ENCODE results near the gene PKDREJ.

Gene PKDREJ

DNA sequence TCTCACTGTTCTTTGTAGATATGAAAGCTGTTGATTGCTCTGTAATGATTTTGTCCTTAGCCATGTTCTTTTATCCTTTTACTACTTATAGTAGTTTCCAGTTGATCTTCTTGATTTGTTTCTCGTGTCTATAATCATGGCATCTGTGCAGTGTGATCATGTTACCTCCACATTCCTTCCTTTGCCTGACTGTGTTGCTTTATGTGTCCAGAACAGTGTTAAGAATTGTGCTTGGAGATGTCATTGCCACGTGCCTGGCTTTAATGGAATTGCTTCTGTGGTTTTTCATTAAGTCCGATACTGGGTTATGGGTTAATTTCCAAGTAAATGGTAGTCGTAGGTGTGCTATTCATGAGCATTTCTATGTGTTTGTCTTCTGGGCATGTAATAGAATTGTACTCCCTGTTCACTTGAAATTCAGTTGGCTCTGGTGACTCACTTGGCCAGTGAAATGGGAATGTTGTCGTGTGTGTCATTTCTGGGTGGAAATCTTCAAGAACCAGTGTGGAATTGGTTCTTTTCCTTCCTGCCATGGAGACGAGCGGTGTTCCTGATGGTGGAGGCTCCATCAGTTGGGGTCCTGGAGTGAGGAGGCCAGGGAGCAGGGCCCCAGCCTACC, 40.3 kb upstream of the PKDREJ start:
- TF ChIP-seq TAF1 (IDR thresholded peaks at IDR 0.05; ENCODE audit: borderline replicate concordance, insufficient read depth, low read length) (no peak), REST (IDR thresholded peaks at IDR 0.05; ENCODE audit: insufficient read depth in 1 of 2, low read depth in 2 of 2, low read length in 2 of 2) (no peak), POLR2AphosphoS5 (IDR thresholded peaks at IDR 0.05; ENCODE audit: low read depth, low read length) (no peak), SIN3A (IDR thresholded peaks at IDR 0.05; ENCODE audit: borderline replicate concordance, insufficient read depth, low read length) (no peak)

GRCh38 chr22:46300491-46300890, 37.3 kb upstream of the PKDREJ start:
- TF ChIP-seq FOXP2 (optimal IDR thresholded peaks at IDR 0.05; ENCODE audit: borderline replicate concordance, extremely low read depth, extremely low read length, insufficient read depth) = no peak
- no peak for TF ChIP-seq SIN3A (IDR thresholded peaks at IDR 0.05; ENCODE audit: borderline replicate concordance, insufficient read depth, low read length)
- no peak for TF ChIP-seq REST (IDR thresholded peaks at IDR 0.05; ENCODE audit: insufficient read depth in 1 of 2, low read depth in 2 of 2, low read length in 2 of 2)
- no peak for TF ChIP-seq POLR2AphosphoS5 (IDR thresholded peaks at IDR 0.05; ENCODE audit: low read depth, low read length)
- no peak for TF ChIP-seq TAF1 (IDR thresholded peaks at IDR 0.05; ENCODE audit: borderline replicate concordance, insufficient read depth, low read length)

DNA sequence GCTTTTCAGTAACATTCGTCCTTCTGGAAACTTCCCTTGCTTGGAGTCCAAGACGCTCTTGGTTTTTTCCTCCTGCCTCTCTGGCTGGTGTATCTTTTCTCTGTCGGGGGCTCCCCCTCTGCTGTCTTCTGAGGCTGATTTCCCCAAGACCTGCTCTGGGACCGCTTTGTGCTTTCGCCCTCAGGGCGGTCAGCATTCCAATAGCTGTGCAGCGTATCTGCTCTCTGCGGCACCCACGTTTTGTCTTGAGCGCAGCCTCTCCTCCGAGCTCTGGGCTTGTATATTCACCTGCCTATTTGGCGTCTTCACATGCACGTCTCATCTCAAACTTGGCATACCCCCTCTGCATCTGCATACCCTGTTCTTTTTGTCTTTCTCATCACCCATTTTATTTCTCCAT, 36.0 kb upstream of the PKDREJ start:
- TF ChIP-seq REST (IDR thresholded peaks at IDR 0.05; ENCODE audit: insufficient read depth in 1 of 2, low read depth in 2 of 2, low read length in 2 of 2) (no peak), SIN3A (IDR thresholded peaks at IDR 0.05; ENCODE audit: borderline replicate concordance, insufficient read depth, low read length) (no peak), FOXP2 (optimal IDR thresholded peaks at IDR 0.05; ENCODE audit: borderline replicate concordance, extremely low read depth, extremely low read length, insufficient read depth) (no peak), TAF1 (IDR thresholded peaks at IDR 0.05; ENCODE audit: borderline replicate concordance, insufficient read depth, low read length) (no peak), POLR2AphosphoS5 (IDR thresholded peaks at IDR 0.05; ENCODE audit: low read depth, low read length) (no peak)

GRCh38 chr22:46297151-46297812, 34.1 kb upstream of the PKDREJ start:
- TF ChIP-seq SIN3A (IDR thresholded peaks at IDR 0.05; ENCODE audit: borderline replicate concordance, insufficient read depth, low read length) (0 out of 2 replicates have a peak, but pooled peaks have one; percentile 25), FOXP2 (optimal IDR thresholded peaks at IDR 0.05; ENCODE audit: borderline replicate concordance, extremely low read depth, extremely low read length, insufficient read depth) (no peak), POLR2AphosphoS5 (IDR thresholded peaks at IDR 0.05; ENCODE audit: low read depth, low read length) (no peak)

DNA sequence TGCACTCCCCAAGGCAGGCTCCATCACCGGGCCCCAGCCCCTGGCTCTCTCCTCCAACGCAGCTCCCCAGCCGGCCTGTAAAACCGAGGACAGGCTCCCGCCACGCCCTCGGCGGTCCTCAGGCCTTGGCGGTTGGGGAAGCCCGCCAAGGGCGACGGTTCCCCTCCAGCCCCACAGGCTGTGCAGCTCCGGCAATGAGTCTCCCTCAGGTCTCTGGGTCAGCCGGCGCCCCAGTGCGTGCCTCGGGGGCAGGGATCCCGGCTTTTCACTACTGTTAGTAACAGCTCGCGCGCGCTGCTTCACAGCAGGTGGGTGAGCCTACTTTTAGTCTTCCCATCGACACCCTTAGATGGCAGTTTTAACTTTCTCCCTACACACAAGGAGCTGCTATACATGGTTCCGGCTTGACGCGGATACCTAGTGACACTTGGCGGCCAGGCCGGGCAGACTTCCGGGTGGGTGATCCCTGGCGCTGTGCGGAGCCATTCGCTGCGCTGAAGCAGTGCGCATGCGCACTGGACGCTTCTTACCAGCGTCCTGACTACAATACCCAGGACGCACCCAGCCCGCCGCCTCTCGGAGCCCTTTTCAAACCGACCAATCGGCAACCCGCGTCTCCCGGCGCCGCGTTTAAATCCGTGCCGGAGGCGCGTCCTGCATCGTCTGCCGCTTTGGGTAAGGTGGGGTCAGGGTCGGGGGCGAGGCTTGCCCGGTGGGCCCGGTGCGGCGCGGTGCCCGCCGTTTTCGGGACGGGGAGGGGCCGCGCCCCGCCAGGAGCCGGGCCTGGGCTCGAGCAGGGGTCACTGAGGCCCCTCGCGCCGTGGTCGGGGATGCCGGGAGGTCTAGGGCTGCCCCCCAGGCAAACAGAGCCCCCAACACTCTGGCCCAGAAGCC, 33.4 kb upstream of the PKDREJ start, which contains the start of gene GTSE1:
Gene GTSE1 (plus strand): TSS at position 614 of the 894 bp plus-strand sequence. CDS start 531 bp downstream, outside the sequence.
- TF ChIP-seq FOXP2 (optimal IDR thresholded peaks at IDR 0.05; ENCODE audit: borderline replicate concordance, extremely low read depth, extremely low read length, insufficient read depth) (peak; percentile 49), SIN3A (IDR thresholded peaks at IDR 0.05; ENCODE audit: borderline replicate concordance, insufficient read depth, low read length) (no peak; the same call in 1 of the 2 replicates), TAF1 (IDR thresholded peaks at IDR 0.05; ENCODE audit: borderline replicate concordance, insufficient read depth, low read length) (peak; percentile 78; the same call in 1 of the 2 replicates), POLR2AphosphoS5 (IDR thresholded peaks at IDR 0.05; ENCODE audit: low read depth, low read length) (peak; percentile 57; the same call in 1 of the 2 replicates)

Data from PFSK-1 (cell line).